ENCODE data around the gene CAB39. TPM values are rescaled to one million over a fixed set of nuclear protein-coding genes. Genes with fewer than 3 reads are reported as not detected.

CAB39 gene
- total and polyA plus RNA-seq, 8 donors = 9.9 to 41.6 (median 21.0) TPM

DNA sequence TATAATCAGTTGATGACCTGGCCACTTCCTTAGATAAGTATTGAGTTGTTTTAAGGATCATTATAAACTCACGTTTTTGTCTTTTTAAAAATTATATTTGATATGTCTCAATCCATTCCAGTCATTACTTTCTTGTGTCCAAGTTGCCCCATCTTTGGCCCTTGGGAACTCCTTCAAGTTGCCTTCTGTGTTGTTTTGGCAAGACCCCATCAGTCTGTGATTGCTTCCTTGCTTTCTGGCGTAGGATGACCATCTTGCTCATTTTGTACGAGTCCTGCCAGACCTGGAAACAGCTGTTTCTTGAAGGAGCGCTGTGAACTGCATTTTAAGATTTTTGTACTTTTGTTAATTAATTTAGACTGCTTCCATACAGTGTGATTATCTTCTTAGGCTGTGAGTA lies 83.2 kb downstream of the CAB39 start:
- H3K4me1 ChIP-seq = peaks cover 0 to 18% (median 0%) of the 10 kb centered on the region in 3 donors
- WGBS, 2 donors = 80 to 88% methylated on average over 4 of the region's 4 CpGs
- no peak overlapping the region for H3K4me3 ChIP-seq
- no peaks in the 10 kb centered on the region for H3K9me3 ChIP-seq
- DNase-seq (no peak), ATAC-seq (no peak), FAIRE-seq (no peak)
- intact Hi-C loops (cut with DNase I) = loop anchor here in 1 of 3 donors (10.0 kb wide), 1 partner anchor 91 kb away; no protein-coding TSS in a partner anchor
- H3K36me3 ChIP-seq = peaks cover 0 to 8% (median 0%) of the 10 kb centered on the region in 3 donors
- TF ChIP-seq, protein P1, sequence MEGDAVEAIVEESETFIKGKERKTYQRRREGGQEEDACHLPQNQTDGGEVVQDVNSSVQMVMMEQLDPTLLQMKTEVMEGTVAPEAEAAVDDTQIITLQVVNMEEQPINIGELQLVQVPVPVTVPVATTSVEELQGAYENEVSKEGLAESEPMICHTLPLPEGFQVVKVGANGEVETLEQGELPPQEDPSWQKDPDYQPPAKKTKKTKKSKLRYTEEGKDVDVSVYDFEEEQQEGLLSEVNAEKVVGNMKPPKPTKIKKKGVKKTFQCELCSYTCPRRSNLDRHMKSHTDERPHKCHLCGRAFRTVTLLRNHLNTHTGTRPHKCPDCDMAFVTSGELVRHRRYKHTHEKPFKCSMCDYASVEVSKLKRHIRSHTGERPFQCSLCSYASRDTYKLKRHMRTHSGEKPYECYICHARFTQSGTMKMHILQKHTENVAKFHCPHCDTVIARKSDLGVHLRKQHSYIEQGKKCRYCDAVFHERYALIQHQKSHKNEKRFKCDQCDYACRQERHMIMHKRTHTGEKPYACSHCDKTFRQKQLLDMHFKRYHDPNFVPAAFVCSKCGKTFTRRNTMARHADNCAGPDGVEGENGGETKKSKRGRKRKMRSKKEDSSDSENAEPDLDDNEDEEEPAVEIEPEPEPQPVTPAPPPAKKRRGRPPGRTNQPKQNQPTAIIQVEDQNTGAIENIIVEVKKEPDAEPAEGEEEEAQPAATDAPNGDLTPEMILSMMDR (IDR thresholded peaks at IDR 0.05) = no peak
- H3K27me3 ChIP-seq = no peaks in the 10 kb centered on the region
- H3K27ac ChIP-seq = no peak overlapping the region

DNA sequence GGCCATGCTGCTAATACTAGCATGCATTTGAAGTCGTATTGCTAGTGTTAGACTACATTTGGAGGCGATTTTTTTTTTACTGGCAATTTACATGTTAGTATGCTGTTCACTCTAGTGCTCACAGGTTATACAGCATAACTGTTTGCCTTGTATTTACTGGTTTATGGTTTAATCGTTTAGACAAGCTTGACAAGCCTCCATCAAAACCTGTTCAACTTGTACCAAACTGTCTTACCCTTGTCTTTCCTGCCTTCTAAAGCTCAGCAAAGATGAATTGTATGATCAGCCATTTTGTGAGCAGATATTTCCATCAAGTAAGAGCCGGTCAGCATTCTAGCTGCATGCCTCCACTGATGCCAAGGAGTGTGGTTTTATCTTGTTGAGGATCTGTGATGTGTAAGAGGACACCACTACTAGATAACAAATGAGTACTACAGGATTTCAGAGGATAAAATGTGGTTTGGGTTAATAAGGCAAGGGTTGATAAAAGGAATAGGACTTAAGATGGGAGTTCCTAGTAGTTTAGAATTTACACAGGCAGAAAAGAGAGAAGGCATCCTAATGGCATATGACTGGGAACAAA lies 83.7 kb downstream of the CAB39 start:
- Histone ChIP-seq H3K9me3 (no peaks in the 10 kb centered on the region), H3K27me3 (no peaks in the 10 kb centered on the region), H3K4me3 (no peak overlapping the region), H3K4me1 (peaks cover 0 to 18% (median 0%) of the 10 kb centered on the region in 3 donors), H3K27ac (no peak overlapping the region), H3K36me3 (peaks cover 0 to 3% (median 0%) of the 10 kb centered on the region in 3 donors)
- ATAC-seq (no peak), DNase-seq (no peak), FAIRE-seq (no peak)
- intact Hi-C loops (cut with DNase I) = loop anchor here in 1 of 3 donors (10.0 kb wide), 1 partner anchor 92 kb away; no protein-coding TSS in a partner anchor
- TF ChIP-seq, protein P1 (IDR thresholded peaks at IDR 0.05) = no peak
- WGBS, 2 donors = 65 to 72% methylated on average over 4 of the region's 4 CpGs

DNA sequence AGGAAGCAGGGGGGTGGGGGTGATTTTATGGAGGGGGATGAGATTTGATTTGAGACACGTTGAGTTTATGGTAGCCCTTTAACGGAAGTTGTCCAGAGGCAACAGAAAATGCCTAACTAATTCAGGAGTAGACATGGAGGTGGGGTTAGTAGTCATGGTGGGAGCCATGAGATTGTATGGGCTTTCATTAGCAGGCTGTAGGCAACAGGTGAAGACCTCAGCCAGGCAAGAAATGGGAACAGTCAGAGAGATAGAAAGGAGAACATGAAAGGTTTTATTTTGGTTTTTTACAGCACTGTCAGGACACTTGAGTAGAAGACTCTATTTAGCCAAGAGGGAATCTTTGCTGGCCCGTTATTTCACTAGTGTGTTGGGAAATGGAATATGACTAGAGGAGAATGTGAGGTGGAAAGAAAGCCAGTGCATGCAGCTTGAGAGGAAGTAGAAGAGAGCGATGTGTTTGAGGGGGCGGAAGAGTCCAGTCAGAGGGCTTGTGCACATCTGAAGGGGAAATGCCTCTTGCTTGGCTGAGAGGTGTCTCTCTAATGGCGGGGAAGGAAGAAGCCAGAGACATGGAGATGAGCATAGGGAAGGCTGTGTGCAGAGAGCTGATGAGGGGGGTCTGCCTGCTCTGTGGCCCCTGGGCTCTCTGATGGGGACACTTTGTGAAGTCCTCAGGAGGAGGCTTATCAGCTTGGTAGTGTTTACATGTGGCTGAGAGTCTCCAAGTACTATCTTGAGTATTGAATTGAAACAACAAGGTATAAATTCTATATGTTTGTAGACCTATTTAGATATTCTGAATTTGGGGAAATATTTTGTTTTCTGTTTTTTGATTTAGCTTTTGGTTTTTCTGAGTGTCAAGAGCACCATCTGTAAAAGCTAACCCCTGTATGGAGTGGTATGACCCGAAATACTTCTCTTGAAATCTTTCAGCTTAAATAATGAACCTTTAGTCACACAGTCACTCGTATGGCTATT lies 85.2 kb downstream of the CAB39 start:
- H3K36me3 ChIP-seq = no peaks in the 10 kb centered on the region
- no peaks in the 10 kb centered on the region for H3K9me3 ChIP-seq
- no peak overlapping the region for H3K27ac ChIP-seq
- no peaks in the 10 kb centered on the region for H3K27me3 ChIP-seq
- WGBS, 2 donors = 73 to 77% methylated on average over 8 of the region's 8 CpGs
- no peak overlapping the region for H3K4me3 ChIP-seq
- ATAC-seq (peak in 3 of 4 donors; percentile 20 to 45 (median 36)), FAIRE-seq (no peak), DNase-seq (peak in 1 of 6 donors; percentile 25)
- TF ChIP-seq, protein P1 (IDR thresholded peaks at IDR 0.05) = no peak
- intact Hi-C loops (cut with DNase I) = loop anchor here in 1 of 3 donors (10.0 kb wide), 1 partner anchor 93 kb away; no protein-coding TSS in a partner anchor
- H3K4me1 ChIP-seq = peaks cover 0 to 18% (median 0%) of the 10 kb centered on the region in 3 donors

DNA sequence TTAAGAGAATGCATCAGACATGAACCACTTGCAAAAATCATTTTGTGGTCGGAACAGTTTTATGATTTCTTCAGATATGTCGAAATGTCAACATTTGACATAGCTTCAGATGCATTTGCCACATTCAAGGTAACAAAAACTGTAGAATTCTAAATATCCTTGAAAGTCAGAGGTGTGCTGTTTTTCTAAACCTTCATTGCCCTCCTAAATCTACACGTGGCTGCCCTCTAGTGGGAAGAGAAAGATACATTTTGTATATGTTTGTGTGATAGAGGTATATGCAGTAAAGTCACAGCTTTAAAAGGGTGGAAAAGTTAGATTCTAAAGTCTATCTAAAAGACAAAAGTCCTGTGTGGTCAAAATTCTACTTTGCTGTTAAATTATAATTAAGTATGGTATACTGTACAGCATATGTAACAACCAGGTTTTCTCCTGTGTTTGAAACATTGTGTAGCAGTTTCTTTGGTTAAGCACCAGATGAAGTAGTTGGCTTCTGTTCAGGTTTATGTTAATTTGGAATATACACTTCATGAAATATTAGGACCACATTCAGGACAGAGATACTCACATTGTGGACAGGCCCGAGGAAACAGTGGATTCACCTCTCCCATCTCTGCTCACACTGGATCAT lies 86.2 kb downstream of the CAB39 start:
- intact Hi-C loops (cut with DNase I) = loop anchor here in 1 of 3 donors (10.0 kb wide), 1 partner anchor 94 kb away; no protein-coding TSS in a partner anchor
- H3K4me1 ChIP-seq = peaks cover 0 to 16% (median 0%) of the 10 kb centered on the region in 3 donors
- no peak overlapping the region for H3K4me3 ChIP-seq
- TF ChIP-seq, protein P1 (IDR thresholded peaks at IDR 0.05) = peak; percentile 14 to 42 (median 39)
- FAIRE-seq (no peak), ATAC-seq (peak; percentile 68 to 78 (median 74)), DNase-seq (no peak)
- H3K36me3 ChIP-seq = no peaks in the 10 kb centered on the region
- WGBS, 2 donors = 38 to 42% methylated on average over 4 of the region's 4 CpGs
- H3K27me3 ChIP-seq = no peaks in the 10 kb centered on the region
- H3K9me3 ChIP-seq = no peaks in the 10 kb centered on the region
- no peak overlapping the region for H3K27ac ChIP-seq
